HFF-Myc (cell line): Measurements from ENCODE around the gene AMIGO2.

Source experiments
- DNase-seq: peaks from one replicate; pipeline ENCODE4 v3.0.0-alpha.2; 2011; ENCODE audit warnings: low read depth; ENCODE audit errors: extremely low read depth
- H3K4me3 ChIP-seq: replicated peaks from 2 replicates; pipeline ENCODE4 v1.5.1; 2011; ENCODE audit warnings: low read depth, mild to moderate bottlenecking, control low read depth, low read length
- CTCF ChIP-seq: IDR thresholded peaks from 2 replicates; pipeline ENCODE4 v1.5.1; 2012; ENCODE audit warnings: mild to moderate bottlenecking, low read depth, low read length, control low read depth; ENCODE audit errors: missing control alignments

Gene AMIGO2

GRCh38 chr12:47033789-47034555 is 45.8 kb downstream of the AMIGO2 start:
- H3K4me3 ChIP-seq: no peak overlapping the region
- no peak for TF ChIP-seq CTCF
- DNase-seq: no peak

GRCh38 chr12:47033081-47033480 is 46.7 kb downstream of the AMIGO2 start:
- no peak overlapping the region for H3K4me3 ChIP-seq
- DNase-seq: no peak
- TF ChIP-seq CTCF: no peak

- peak; percentile 35 for TF ChIP-seq CTCF
- DNase-seq: no peak
- H3K4me3 ChIP-seq: no peak overlapping the region
Observed at GRCh38 chr12:47032644-47033043, 47.1 kb downstream of the AMIGO2 start.

GRCh38 chr12:47029903-47030302 is 49.9 kb downstream of the AMIGO2 start:
- no peak overlapping the region for H3K4me3 ChIP-seq
- no peak for DNase-seq
- TF ChIP-seq CTCF: no peak

GRCh38 chr12:47028981-47029708 is 50.6 kb downstream of the AMIGO2 start:
- TF ChIP-seq CTCF: no peak
- H3K4me3 ChIP-seq: no peak overlapping the region
- no peak for DNase-seq

GRCh38 chr12:47028186-47028585 is 51.6 kb downstream of the AMIGO2 start:
- H3K4me3 ChIP-seq: no peak overlapping the region
- no peak for DNase-seq
- no peak for TF ChIP-seq CTCF
